HCT116 (cell line): Measurements from ENCODE around the gene OLFML3. TPM values are rescaled to one million over a fixed set of nuclear protein-coding genes. Genes with fewer than 3 reads are reported as not detected.

Source experiments
- ATAC-seq: fragments of 200-7000 bp; cut with Tn5 transposase; 2 replicates; pipeline ENCODE4 v1.9.1; 2020; ENCODE audit warnings: mild to moderate bottlenecking, moderate library complexity
- BruUV-seq: library from RNA; stranded (reverse); fragments of 400-500 nt; replicated peaks from 2 replicates; lab custom pipeline; 2021; lab: Mats Ljungman, UMichigan
- CTCF ChIA-PET: fragments of 300-600 bp; sonication (Branson Sonifier 250); formaldehyde crosslinking; loops from one replicate; lab custom pipeline; 2021; ENCODE audit warnings: antibody characterized with exemption; lab: Charles Lee
- POLR2A ChIA-PET: fragments of 300-600, 350-600 bp; sonication (Branson Sonifier 250); formaldehyde crosslinking; loops from one replicate; lab custom pipeline; 2021; ENCODE audit warnings: antibody characterized with exemption; lab: Charles Lee
- RAD21 ChIA-PET, 2 experiments: fragments of 300-600 bp; sonication (Branson Sonifier 250); formaldehyde crosslinking; loops; one replicate each; lab custom pipeline; 2023; ENCODE audit warnings: low total read pairs in 2 of 2; ENCODE audit not compliant: uncharacterized antibody in 2 of 2, unreplicated experiment in 2 of 2, low non-redundant PET in 1 of 2; lab: Charles Lee
- DNase-seq: peaks from one replicate; pipeline ENCODE4 v3.0.0-alpha.2; 2010; ENCODE audit warnings: low read depth, low spot score
- H2AFZ ChIP-seq: fragments of 200-600 bp; shearing (Covaris generic), sonication (generic); 2 replicates; pipeline ENCODE4 v1.6.1; 2017; ENCODE audit warnings: low read depth, mixed run types, mixed read lengths, antibody characterized with exemption, low read length; ENCODE audit not compliant: poor library complexity, severe bottlenecking
- H3K27ac ChIP-seq: 2 replicates; pipeline ENCODE4 v1.5.1; 2012; ENCODE audit warnings: low read depth, low read length
- H3K27me3 ChIP-seq: fragments of 200-600 bp; sonication (generic); 2 replicates; pipeline ENCODE4 v1.6.1; 2016; ENCODE audit warnings: mixed run types, low read length, mixed read lengths; ENCODE audit not compliant: insufficient read depth
- H3K36me3 ChIP-seq, 2 experiments: fragments of 200-500 bp in 1 of 2; fragments of 200-600 bp in 1 of 2; sonication (Bioruptor generic) in 1 of 2; sonication (generic) in 1 of 2; 2 replicates each; pipeline versions ENCODE4 v1.5.1 to v1.6.1; 2014 to 2016; ENCODE audit warnings: low read length in 2 of 2, inconsistent platforms in 1 of 2, mixed read lengths in 1 of 2, mixed run types in 1 of 2; ENCODE audit not compliant: insufficient read depth in 2 of 2, control insufficient read depth in 1 of 2
- H3K4me1 ChIP-seq, 2 experiments: fragments of 200-600 bp in 1 of 2; sonication (generic) in 1 of 2; 2 replicates each; pipeline versions ENCODE4 v1.5.1 to v1.6.1; 2012 to 2017; ENCODE audit warnings: low read length in 2 of 2, inconsistent platforms in 1 of 2, mild to moderate bottlenecking in 1 of 2, mixed read lengths in 1 of 2, mixed run types in 1 of 2, moderate library complexity in 1 of 2; ENCODE audit not compliant: insufficient read depth in 2 of 2, control insufficient read depth in 1 of 2
- H3K4me2 ChIP-seq: fragments of 200-600 bp; sonication (generic); 2 replicates; pipeline ENCODE4 v1.6.1; 2017; ENCODE audit warnings: mixed run types, low read length, mixed read lengths
- H3K4me3 ChIP-seq, 2 experiments: fragments of 200-600 bp in 1 of 2; sonication (generic) in 1 of 2; replicated peaks in 1 of 2; 2 replicates each; pipeline ENCODE4 v1.5.1; 2011 to 2016; ENCODE audit warnings: low read length in 2 of 2, control low read depth in 1 of 2, low read depth in 1 of 2, mild to moderate bottlenecking in 1 of 2, mixed read lengths in 1 of 2, mixed run types in 1 of 2
- H3K79me2 ChIP-seq: fragments of 200-600 bp; sonication (generic); 2 replicates; pipeline ENCODE4 v1.6.1; 2017; ENCODE audit warnings: mild to moderate bottlenecking, mixed run types, low read length, moderate library complexity, mixed read lengths; ENCODE audit not compliant: insufficient read depth
- H3K9ac ChIP-seq: fragments of 200-600 bp; sonication (generic); 2 replicates; pipeline ENCODE4 v1.6.1; 2016; ENCODE audit warnings: low read length, mixed read lengths
- H3K9me2 ChIP-seq: fragments of 200-600 bp; sonication (generic), shearing (Covaris generic); 2 replicates; pipeline ENCODE4 v1.6.1; 2017; ENCODE audit warnings: mixed run types, mild to moderate bottlenecking, moderate library complexity; ENCODE audit not compliant: insufficient read depth
- H3K9me3 ChIP-seq, 2 experiments: fragments of 200-500 bp in 1 of 2; fragments of 200-600 bp in 1 of 2; sonication (Bioruptor generic) in 1 of 2; sonication (generic) in 1 of 2; 2 replicates each; pipeline ENCODE4 v1.6.1; 2014 to 2017; ENCODE audit warnings: low read length in 2 of 2, mixed read lengths in 2 of 2, inconsistent platforms in 1 of 2, low read depth in 1 of 2, mild to moderate bottlenecking in 1 of 2, mixed run types in 1 of 2, moderate library complexity in 1 of 2; ENCODE audit not compliant: control insufficient read depth in 1 of 2, insufficient read depth in 1 of 2
- H4K20me1 ChIP-seq: fragments of 200-600 bp; sonication (generic), shearing (Covaris generic); 2 replicates; pipeline ENCODE4 v1.6.1; 2017; ENCODE audit warnings: mixed run types, mild to moderate bottlenecking, moderate library complexity; ENCODE audit not compliant: insufficient read depth
- ATF3 ChIP-seq: IDR thresholded peaks from 2 replicates; pipeline ENCODE4 v1.6.1; 2012
- CBX3 ChIP-seq: IDR thresholded peaks from 2 replicates; pipeline ENCODE4 v1.6.1; 2012; ENCODE audit warnings: low read depth
- CEBPB ChIP-seq: IDR thresholded peaks from 2 replicates; pipeline ENCODE4 v1.6.1; 2012; ENCODE audit warnings: low read depth
- EGR1 ChIP-seq: IDR thresholded peaks from 2 replicates; pipeline ENCODE4 v1.6.1; 2012; ENCODE audit warnings: low read depth
- ELF1 ChIP-seq: IDR thresholded peaks from 2 replicates; pipeline ENCODE4 v1.6.1; 2012; ENCODE audit warnings: low read depth, borderline replicate concordance
- EZH2 ChIP-seq: fragments of 200-600 bp; sonication (generic); IDR thresholded peaks from 2 replicates; pipeline ENCODE4 v1.6.1; 2017; ENCODE audit warnings: antibody characterized with exemption, mixed run types
- FOSL1 ChIP-seq: IDR thresholded peaks from 2 replicates; pipeline ENCODE4 v1.6.1; 2012; ENCODE audit warnings: low read depth
- POLR2A ChIP-seq: IDR thresholded peaks from 2 replicates; pipeline ENCODE4 v1.7.0; 2011; ENCODE audit warnings: borderline replicate concordance; ENCODE audit not compliant: insufficient read depth, insufficient read length; ENCODE audit errors: extremely low read depth
- RAD21 ChIP-seq: IDR thresholded peaks from 2 replicates; pipeline ENCODE4 v1.6.1; 2012; ENCODE audit warnings: low read depth, mild to moderate bottlenecking
- REST ChIP-seq: IDR thresholded peaks from 2 replicates; pipeline ENCODE4 v1.6.1; 2012; ENCODE audit warnings: low read depth
- SRF ChIP-seq: IDR thresholded peaks from 2 replicates; pipeline ENCODE4 v1.6.1; 2012; ENCODE audit warnings: low read depth
- TCF7L2 ChIP-seq: IDR thresholded peaks from 2 replicates; pipeline ENCODE4 v1.7.0; 2011; ENCODE audit warnings: borderline replicate concordance, inconsistent platforms; ENCODE audit not compliant: insufficient read depth, insufficient read length; ENCODE audit errors: extremely low read depth
- ZBTB33 ChIP-seq: IDR thresholded peaks from 2 replicates; pipeline ENCODE4 v1.6.1; 2011; ENCODE audit warnings: mild to moderate bottlenecking, low read length, moderate library complexity; ENCODE audit not compliant: insufficient replicate concordance; ENCODE audit errors: extremely low read depth
- ZNF274 ChIP-seq: fragments of 200-500 bp; sonication (Bioruptor generic); IDR thresholded peaks from 2 replicates; pipeline ENCODE4 v1.6.1; 2014; ENCODE audit warnings: mild to moderate bottlenecking, low read depth, low read length, inconsistent platforms
- intact Hi-C: fragments of 100-400 bp; cut with micrococcal nuclease; formaldehyde crosslinking; loops from 2 replicates; pipeline ENCODE4 v1.10.0; 2022
- total RNA-seq: library from RNA; stranded (reverse); gene quantifications from one replicate; pipeline ENCODE4 v1.2.1, GENCODE V29; 2021; ENCODE audit not compliant: unreplicated experiment

OLFML3 gene
- total RNA-seq, 1 experiment from 2014 or later: 0.25 TPM

- ATAC-seq: no peak
- peak overlapping the region; percentile 64 for H3K9ac ChIP-seq
- intact Hi-C loops: no loop called here
- H4K20me1 ChIP-seq: 0 out of 2 replicates have a peak, but pooled peaks cover 2% of the 10 kb centered on the region
- ChIA-PET RAD21 (no interaction called here), POLR2A (interaction anchor here (3.5 kb wide), 1 partner anchor 26 kb away, joined by 24 read pairs; the partner anchor contains the start of genes AP4B1 and DCLRE1B), CTCF (interaction anchor here (0.6 kb wide), 1 partner anchor 808 kb away, joined by 4 read pairs; no protein-coding TSS in a partner anchor)
- H3K4me1 ChIP-seq: peaks cover 13 to 29% of the 10 kb centered on the region in 2 experiments; a peak in 3 of 4 replicates
- H3K9me2 ChIP-seq: no peaks in the 10 kb centered on the region
- no TSS peak for BruUV-seq
- no peak for DNase-seq
- H3K4me3 ChIP-seq: peak overlapping the region; percentile 74 to 84
- no peaks in the 10 kb centered on the region for H3K27me3 ChIP-seq
- peak overlapping the region; percentile 92 for H3K4me2 ChIP-seq
- H2AFZ ChIP-seq: no peak overlapping the region
- TF ChIP-seq ZBTB33 (no peak), RAD21 (no peak), CEBPB (no peak), POLR2A (no peak), EZH2 (no peak), CBX3 (no peak), TCF7L2 (no peak), SRF (no peak), ELF1 (no peak), ATF3 (no peak), FOSL1 (no peak), EGR1 (no peak), REST (no peak), ZNF274 (no peak)
- H3K79me2 ChIP-seq: peaks cover 57% of the 10 kb centered on the region
- H3K27ac ChIP-seq: peak overlapping the region; percentile 48; the same call in 1 of the 2 replicates
- H3K36me3 ChIP-seq: no peaks in the 10 kb centered on the region
- H3K9me3 ChIP-seq: no peaks in the 10 kb centered on the region
Observed at GRCh38 chr1:113930499-113931161, 48.6 kb upstream of the OLFML3 start.
